A549 (cell line): ENCODE data around the gene PITPNB. TPM values are rescaled to one million over a fixed set of nuclear protein-coding genes. Genes with fewer than 3 reads are reported as not detected.

Experiments
- ATAC-seq, 2 experiments: fragments of 200-7000 bp in 1 of 2; fragments of >200 bp in 1 of 2; cut with Nextera tagmentation in 1 of 2; cut with Tn5 transposase in 1 of 2; 3 replicates each; pipeline versions ENCODE4 v1.8.0 to v1.9.1; 2018 to 2020; ENCODE audit warnings: mild to moderate bottlenecking in 1 of 2, moderate library complexity in 1 of 2
- CTCF ChIA-PET: fragments of 300-600 bp; sonication (Branson Sonifier 250); formaldehyde crosslinking; extraction: SDS; loops from one replicate; lab custom pipeline; 2021; ENCODE audit warnings: antibody characterized with exemption, inconsistent platforms; lab: Yijun Ruan, JAX
- POLR2A ChIA-PET: fragments of 350-600 bp; formaldehyde crosslinking; extraction: SDS; loops from one replicate; lab custom pipeline; 2021; ENCODE audit warnings: antibody characterized with exemption, inconsistent platforms; lab: Yijun Ruan, JAX
- DNase-seq, 2 experiments: peaks; one replicate each; pipeline versions ENCODE4 v3.0.0 to v3.0.0-alpha.2; 2011 to 2016; ENCODE audit warnings: low read depth in 1 of 2, low spot score in 1 of 2
- FAIRE-seq: peaks from 2 replicates; lab custom pipeline; 2011; peaks lifted over from hg19 to GRCh38; lab: Jason Lieb, UNC
- H3K27ac ChIP-seq, 2 experiments: fragments of >200 bp; sonication (Bioruptor Twin); formaldehyde crosslinking; 3 replicates each; pipeline ENCODE4 v1.5.1; 2016 to 2017
- H3K4me1 ChIP-seq: fragments of >200 bp; sonication (Bioruptor Twin); formaldehyde crosslinking; 3 replicates; pipeline ENCODE4 v1.6.1; 2016
- H3K4me2 ChIP-seq: fragments of >200 bp; sonication (Bioruptor Twin); formaldehyde crosslinking; 3 replicates; pipeline ENCODE4 v1.6.1; 2016
- H3K4me3 ChIP-seq: fragments of >200 bp; sonication (Bioruptor Twin); formaldehyde crosslinking; 3 replicates; pipeline ENCODE4 v1.5.1; 2016
- H3K9me3 ChIP-seq: fragments of >200 bp; sonication (Bioruptor Twin); formaldehyde crosslinking; 3 replicates; pipeline ENCODE4 v1.6.1; 2016
- CBX2 ChIP-seq: fragments of 200-600 bp; sonication (generic); IDR thresholded peaks from 2 replicates; pipeline ENCODE4 v1.6.1; 2016; ENCODE audit warnings: low read depth, mild to moderate bottlenecking, borderline replicate concordance
- CBX8 ChIP-seq: fragments of 200-600 bp; sonication (generic); IDR thresholded peaks from 2 replicates; pipeline ENCODE4 v1.6.1; 2016
- EHMT2 ChIP-seq: fragments of 200-600 bp; sonication (generic); IDR thresholded peaks from 2 replicates; pipeline ENCODE4 v1.6.1; 2016; ENCODE audit warnings: antibody characterized with exemption, low read depth, mild to moderate bottlenecking, moderate library complexity
- GATA3 ChIP-seq: IDR thresholded peaks from 2 replicates; pipeline ENCODE4 v1.6.1; 2012; ENCODE audit warnings: borderline replicate concordance
- HEYL ChIP-seq: fragments of 250-450 bp; sonication (Bioruptor Pico); IDR thresholded peaks from 2 replicates; pipeline ENCODE4 v1.8.0; 2021; ENCODE audit warnings: mild to moderate bottlenecking, moderate library complexity
- HOXA7 ChIP-seq: fragments of 250-450 bp; sonication (Bioruptor Pico); IDR thresholded peaks from 2 replicates; pipeline ENCODE4 v1.5.0; 2020; ENCODE audit warnings: mild to moderate bottlenecking, moderate library complexity
- JUN ChIP-seq, 2 experiments: fragments of >200 bp; sonication (Bioruptor Twin); formaldehyde crosslinking; IDR thresholded peaks; 2 replicates in 1 of 2; 3 replicates in 1 of 2; pipeline ENCODE4 v1.6.1; 2016 to 2017
- MAZ ChIP-seq: fragments of 150-350 bp; IDR thresholded peaks from 2 replicates; pipeline ENCODE4 v1.6.1; 2014; ENCODE audit warnings: antibody characterized with exemption, low read depth, low read length, borderline replicate concordance
- NPAS2 ChIP-seq: fragments of 250-450 bp; sonication (Bioruptor Pico); IDR thresholded peaks from 2 replicates; pipeline ENCODE4 v1.8.0; 2022; ENCODE audit warnings: mild to moderate bottlenecking, moderate library complexity, borderline replicate concordance
- NR3C1 ChIP-seq: fragments of >200 bp; sonication (Bioruptor Twin); formaldehyde crosslinking; IDR thresholded peaks from 3 replicates; pipeline ENCODE4 v1.6.1; 2017
- RCOR1 ChIP-seq: fragments of 150-350 bp; IDR thresholded peaks from 2 replicates; pipeline ENCODE4 v1.6.1; 2014; ENCODE audit warnings: antibody characterized with exemption, low read length, low read depth
- RFX5 ChIP-seq: fragments of 450-650 bp; IDR thresholded peaks from 2 replicates; pipeline ENCODE4 v1.7.1; 2014; ENCODE audit warnings: antibody characterized with exemption, mild to moderate bottlenecking, moderate library complexity
- SMC3 ChIP-seq: fragments of >200 bp; sonication (Bioruptor Twin); formaldehyde crosslinking; IDR thresholded peaks from 3 replicates; pipeline ENCODE4 v1.6.1; 2018; ENCODE audit warnings: inconsistent platforms
- TP53 ChIP-seq: fragments of 250-450 bp; sonication (Bioruptor Pico); IDR thresholded peaks from 2 replicates; pipeline ENCODE4 v1.5.0; 2021; ENCODE audit warnings: mild to moderate bottlenecking, moderate library complexity
- ZNF302 ChIP-seq: fragments of 250-450 bp; sonication (Bioruptor Pico); IDR thresholded peaks from 2 replicates; pipeline ENCODE4 v1.9.0; 2021; ENCODE audit warnings: inconsistent platforms, mild to moderate bottlenecking, moderate library complexity
- WGBS: methylation state at CpG from one replicate; pipeline ENCODE4 v1.1.6; 2017; ENCODE audit errors: missing lambda C conversion rate; 5-methylcytosine and 5-hydroxymethylcytosine counted together
- polyA plus RNA-seq, 4 experiments: library from polyadenylated mRNA; depleted of rRNA in 3 of 4; stranded (reverse); fragments of >200 nt; fragmentation: RNase III in 1 of 4; extraction: RNeasy Plus Mini Kit Qiagen cat#74134 plus additional on column Dnase treatment in 1 of 4; gene quantifications; 2 replicates in 3 of 4; 3 replicates in 1 of 4; pipeline ENCODE4 v1.2.3, GENCODE V29; 2011 to 2017
- TF ChIP-seq, protein P1 (sequence below): IDR thresholded peaks from 2 replicates; pipeline ENCODE4 v1.6.1; 2012
- TF ChIP-seq, protein P2 (sequence below): fragments of 450-650 bp; IDR thresholded peaks from 2 replicates; pipeline ENCODE4 v1.6.1; 2014; ENCODE audit warnings: antibody characterized with exemption
- TF ChIP-seq, protein P3 (sequence below): IDR thresholded peaks from 2 replicates; pipeline ENCODE4 v1.6.1; 2012
- TF ChIP-seq, protein P4 (sequence below): fragments of 200-600 bp; sonication (generic); IDR thresholded peaks from 2 replicates; pipeline ENCODE4 v1.6.1; 2016; ENCODE audit warnings: antibody characterized with exemption, mild to moderate bottlenecking, moderate library complexity
- TF ChIP-seq, protein P5 (sequence below): fragments of 250-450 bp; sonication (Bioruptor Pico); IDR thresholded peaks from 2 replicates; pipeline ENCODE4 v1.5.0; 2020; ENCODE audit warnings: low read depth, mild to moderate bottlenecking, moderate library complexity
- TF ChIP-seq, protein P6 (sequence below): fragments of >200 bp; sonication (Bioruptor Twin); formaldehyde crosslinking; IDR thresholded peaks from 2 replicates; pipeline ENCODE4 v1.6.1; 2016
- TF ChIP-seq, protein P7 (sequence below): fragments of 150-350 bp; IDR thresholded peaks from 2 replicates; pipeline ENCODE4 v1.6.1; 2014; ENCODE audit warnings: low read depth, mild to moderate bottlenecking, low read length

PITPNB gene
- polyA plus RNA-seq, 2 of the 4 experiments (the other 2 are of a cell fraction): 45.8 to 52.1 TPM

DNA sequence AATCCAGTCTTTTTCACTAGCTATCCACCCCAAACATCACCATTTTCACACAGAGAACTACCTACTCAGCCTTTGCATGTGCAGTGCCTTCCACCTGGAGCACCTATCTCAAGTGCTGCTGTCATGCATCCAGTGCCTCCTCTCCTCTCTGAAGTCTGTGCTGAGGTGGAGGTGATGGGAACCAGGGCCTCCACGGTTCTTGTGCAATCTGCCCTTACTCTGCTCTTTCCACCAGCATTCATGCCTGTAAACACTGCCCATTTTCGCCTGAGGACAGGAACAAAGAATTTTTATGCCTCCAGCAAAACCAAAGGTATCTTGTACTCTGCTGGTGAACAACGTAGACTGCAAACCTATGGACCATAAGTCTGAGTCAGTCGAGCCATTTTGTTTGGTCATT is 27.0 kb downstream of the PITPNB start:
- no peak for FAIRE-seq
- CTCF ChIA-PET: interaction anchor here (1.4 to 2.6 kb wide), 2 partner anchors 9 to 11 kb away, joined by 4 to 17 read pairs; no protein-coding TSS in a partner anchor
- no peak overlapping the region for H3K4me2 ChIP-seq
- no peak overlapping the region for H3K4me3 ChIP-seq
- TF ChIP-seq CBX8 (no peak), TP53 (CRISPR knock-in tag) (no peak), RFX5 (no peak), HEYL (CRISPR knock-in tag) (no peak), MAZ (no peak), JUN (IDR thresholded peaks at IDR 0.05) (no peak), GATA3 (no peak), SMC3 (no peak), CBX2 (no peak), NR3C1 (no peak)
- TF ChIP-seq, protein P1, sequence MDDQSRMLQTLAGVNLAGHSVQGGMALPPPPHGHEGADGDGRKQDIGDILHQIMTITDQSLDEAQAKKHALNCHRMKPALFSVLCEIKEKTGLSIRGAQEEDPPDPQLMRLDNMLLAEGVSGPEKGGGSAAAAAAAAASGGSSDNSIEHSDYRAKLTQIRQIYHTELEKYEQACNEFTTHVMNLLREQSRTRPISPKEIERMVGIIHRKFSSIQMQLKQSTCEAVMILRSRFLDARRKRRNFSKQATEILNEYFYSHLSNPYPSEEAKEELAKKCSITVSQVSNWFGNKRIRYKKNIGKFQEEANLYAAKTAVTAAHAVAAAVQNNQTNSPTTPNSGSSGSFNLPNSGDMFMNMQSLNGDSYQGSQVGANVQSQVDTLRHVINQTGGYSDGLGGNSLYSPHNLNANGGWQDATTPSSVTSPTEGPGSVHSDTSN: no peak
- TF ChIP-seq, protein P2, sequence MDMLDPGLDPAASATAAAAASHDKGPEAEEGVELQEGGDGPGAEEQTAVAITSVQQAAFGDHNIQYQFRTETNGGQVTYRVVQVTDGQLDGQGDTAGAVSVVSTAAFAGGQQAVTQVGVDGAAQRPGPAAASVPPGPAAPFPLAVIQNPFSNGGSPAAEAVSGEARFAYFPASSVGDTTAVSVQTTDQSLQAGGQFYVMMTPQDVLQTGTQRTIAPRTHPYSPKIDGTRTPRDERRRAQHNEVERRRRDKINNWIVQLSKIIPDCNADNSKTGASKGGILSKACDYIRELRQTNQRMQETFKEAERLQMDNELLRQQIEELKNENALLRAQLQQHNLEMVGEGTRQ: no peak
- TF ChIP-seq, protein P3, sequence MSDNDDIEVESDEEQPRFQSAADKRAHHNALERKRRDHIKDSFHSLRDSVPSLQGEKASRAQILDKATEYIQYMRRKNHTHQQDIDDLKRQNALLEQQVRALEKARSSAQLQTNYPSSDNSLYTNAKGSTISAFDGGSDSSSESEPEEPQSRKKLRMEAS: no peak
- TF ChIP-seq, protein P4, sequence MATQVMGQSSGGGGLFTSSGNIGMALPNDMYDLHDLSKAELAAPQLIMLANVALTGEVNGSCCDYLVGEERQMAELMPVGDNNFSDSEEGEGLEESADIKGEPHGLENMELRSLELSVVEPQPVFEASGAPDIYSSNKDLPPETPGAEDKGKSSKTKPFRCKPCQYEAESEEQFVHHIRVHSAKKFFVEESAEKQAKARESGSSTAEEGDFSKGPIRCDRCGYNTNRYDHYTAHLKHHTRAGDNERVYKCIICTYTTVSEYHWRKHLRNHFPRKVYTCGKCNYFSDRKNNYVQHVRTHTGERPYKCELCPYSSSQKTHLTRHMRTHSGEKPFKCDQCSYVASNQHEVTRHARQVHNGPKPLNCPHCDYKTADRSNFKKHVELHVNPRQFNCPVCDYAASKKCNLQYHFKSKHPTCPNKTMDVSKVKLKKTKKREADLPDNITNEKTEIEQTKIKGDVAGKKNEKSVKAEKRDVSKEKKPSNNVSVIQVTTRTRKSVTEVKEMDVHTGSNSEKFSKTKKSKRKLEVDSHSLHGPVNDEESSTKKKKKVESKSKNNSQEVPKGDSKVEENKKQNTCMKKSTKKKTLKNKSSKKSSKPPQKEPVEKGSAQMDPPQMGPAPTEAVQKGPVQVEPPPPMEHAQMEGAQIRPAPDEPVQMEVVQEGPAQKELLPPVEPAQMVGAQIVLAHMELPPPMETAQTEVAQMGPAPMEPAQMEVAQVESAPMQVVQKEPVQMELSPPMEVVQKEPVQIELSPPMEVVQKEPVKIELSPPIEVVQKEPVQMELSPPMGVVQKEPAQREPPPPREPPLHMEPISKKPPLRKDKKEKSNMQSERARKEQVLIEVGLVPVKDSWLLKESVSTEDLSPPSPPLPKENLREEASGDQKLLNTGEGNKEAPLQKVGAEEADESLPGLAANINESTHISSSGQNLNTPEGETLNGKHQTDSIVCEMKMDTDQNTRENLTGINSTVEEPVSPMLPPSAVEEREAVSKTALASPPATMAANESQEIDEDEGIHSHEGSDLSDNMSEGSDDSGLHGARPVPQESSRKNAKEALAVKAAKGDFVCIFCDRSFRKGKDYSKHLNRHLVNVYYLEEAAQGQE: no peak
- ATAC-seq: no peak
- 88% methylated on average over 4 of the region's 4 CpGs for WGBS
- no peak overlapping the region for H3K27ac ChIP-seq
- H3K9me3 ChIP-seq: no peaks in the 10 kb centered on the region
- POLR2A ChIA-PET: no interaction called here
- no peaks in the 10 kb centered on the region; the same call in 2 of the 3 replicates for H3K4me1 ChIP-seq
- no peak for DNase-seq

DNA sequence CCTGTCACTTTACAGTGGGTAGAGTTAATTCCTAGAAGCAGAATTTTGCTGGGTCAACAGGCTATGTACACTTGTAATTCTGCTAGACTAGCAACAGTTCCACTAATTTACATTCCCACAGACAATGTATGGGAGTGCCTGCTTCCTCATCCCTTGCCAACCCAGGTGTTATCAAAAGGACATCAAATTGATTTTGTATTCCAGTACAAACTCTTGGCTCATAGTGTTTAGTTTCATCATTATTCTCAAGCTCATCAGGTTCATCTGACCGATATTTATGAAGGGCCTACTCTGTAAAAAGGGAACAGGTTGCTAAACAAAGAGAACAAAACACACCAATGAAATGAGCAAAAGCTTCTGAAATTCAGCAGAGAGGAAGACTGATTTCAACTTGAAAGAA is 30.7 kb downstream of the PITPNB start:
- DNase-seq (no peak), FAIRE-seq (no peak), ATAC-seq (no peak)
- POLR2A ChIA-PET: no interaction called here
- TF ChIP-seq EHMT2: no peak
- no peak for TF ChIP-seq NR3C1
- TF ChIP-seq, protein P4: no peak
- TF ChIP-seq, protein P5, sequence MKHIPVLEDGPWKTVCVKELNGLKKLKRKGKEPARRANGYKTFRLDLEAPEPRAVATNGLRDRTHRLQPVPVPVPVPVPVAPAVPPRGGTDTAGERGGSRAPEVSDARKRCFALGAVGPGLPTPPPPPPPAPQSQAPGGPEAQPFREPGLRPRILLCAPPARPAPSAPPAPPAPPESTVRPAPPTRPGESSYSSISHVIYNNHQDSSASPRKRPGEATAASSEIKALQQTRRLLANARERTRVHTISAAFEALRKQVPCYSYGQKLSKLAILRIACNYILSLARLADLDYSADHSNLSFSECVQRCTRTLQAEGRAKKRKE: no peak
- TF ChIP-seq, protein P6, sequence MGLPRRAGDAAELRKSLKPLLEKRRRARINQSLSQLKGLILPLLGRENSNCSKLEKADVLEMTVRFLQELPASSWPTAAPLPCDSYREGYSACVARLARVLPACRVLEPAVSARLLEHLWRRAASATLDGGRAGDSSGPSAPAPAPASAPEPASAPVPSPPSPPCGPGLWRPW: no peak
- TF ChIP-seq RCOR1: no peak
- TF ChIP-seq JUN (IDR thresholded peaks at IDR 0.05): no peak
- no peak for TF ChIP-seq CBX2
- TF ChIP-seq, protein P7, sequence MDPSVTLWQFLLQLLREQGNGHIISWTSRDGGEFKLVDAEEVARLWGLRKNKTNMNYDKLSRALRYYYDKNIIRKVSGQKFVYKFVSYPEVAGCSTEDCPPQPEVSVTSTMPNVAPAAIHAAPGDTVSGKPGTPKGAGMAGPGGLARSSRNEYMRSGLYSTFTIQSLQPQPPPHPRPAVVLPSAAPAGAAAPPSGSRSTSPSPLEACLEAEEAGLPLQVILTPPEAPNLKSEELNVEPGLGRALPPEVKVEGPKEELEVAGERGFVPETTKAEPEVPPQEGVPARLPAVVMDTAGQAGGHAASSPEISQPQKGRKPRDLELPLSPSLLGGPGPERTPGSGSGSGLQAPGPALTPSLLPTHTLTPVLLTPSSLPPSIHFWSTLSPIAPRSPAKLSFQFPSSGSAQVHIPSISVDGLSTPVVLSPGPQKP: no peak
- no peak for TF ChIP-seq HOXA7 (CRISPR knock-in tag)
- no peak for TF ChIP-seq NPAS2 (CRISPR knock-in tag)
- no peak for TF ChIP-seq SMC3
- TF ChIP-seq ZNF302 (CRISPR knock-in tag): no peak
- no peak overlapping the region for H3K4me3 ChIP-seq
- H3K4me1 ChIP-seq: peaks cover 10% of the 10 kb centered on the region
- WGBS: 71% methylated on average over 1 of the region's 1 CpG
- no peak overlapping the region for H3K27ac ChIP-seq
- H3K4me2 ChIP-seq: no peak overlapping the region
- no peaks in the 10 kb centered on the region for H3K9me3 ChIP-seq
- CTCF ChIA-PET: interaction anchor here (1.0 to 3.5 kb wide), 4 partner anchors 9 to 122 kb away, joined by 3 to 29 read pairs (median 6); no protein-coding TSS in a partner anchor
